Smooth muscle cell (in vitro differentiated cells): ENCODE data around the gene ONECUT2. TPM values are rescaled to one million over a fixed set of nuclear protein-coding genes. Genes with fewer than 3 reads are reported as not detected.

Experiments used
- DNase-seq: peaks from one replicate; lab custom pipeline; 2025; ENCODE audit not compliant: unreplicated experiment; lab: John Stamatoyannopoulos, UW
- H2AFZ ChIP-seq: fragments of 200-600 bp; sonication (generic); 2 replicates; pipeline ENCODE4 v1.6.0; 2016; ENCODE audit warnings: antibody characterized with exemption, low read depth, mild to moderate bottlenecking
- H3F3A ChIP-seq: fragments of 200-600 bp; sonication (generic); 2 replicates; pipeline ENCODE4 v1.6.0; 2017; ENCODE audit warnings: antibody characterized with exemption, low read depth
- H3K27ac ChIP-seq: fragments of 200-600 bp; sonication (generic); 2 replicates; pipeline ENCODE4 v1.5.1; 2016; ENCODE audit warnings: low read depth, mild to moderate bottlenecking
- H3K27me3 ChIP-seq: fragments of 200-600 bp; sonication (generic); 2 replicates; pipeline ENCODE4 v1.6.1; 2016; ENCODE audit warnings: low read depth, mild to moderate bottlenecking
- H3K36me3 ChIP-seq: fragments of 200-600 bp; sonication (generic); 2 replicates; pipeline ENCODE4 v1.5.1; 2016; ENCODE audit warnings: low read depth
- H3K4me1 ChIP-seq: fragments of 200-600 bp; sonication (generic); 2 replicates; pipeline ENCODE4 v1.5.1; 2016; ENCODE audit warnings: low read depth
- H3K4me2 ChIP-seq: fragments of 200-600 bp; sonication (generic); 2 replicates; pipeline ENCODE4 v1.6.0; 2016; ENCODE audit warnings: mild to moderate bottlenecking
- H3K4me3 ChIP-seq: fragments of 200-600 bp; sonication (generic); 2 replicates; pipeline ENCODE4 v1.5.1; 2016; ENCODE audit warnings: mild to moderate bottlenecking
- H3K79me2 ChIP-seq: fragments of 200-600 bp; sonication (generic); 2 replicates; pipeline ENCODE4 v1.6.0; 2016; ENCODE audit warnings: low read depth, mild to moderate bottlenecking
- H3K9ac ChIP-seq: fragments of 200-600 bp; sonication (generic); 2 replicates; pipeline ENCODE4 v1.6.0; 2016; ENCODE audit warnings: low read depth
- H3K9me3 ChIP-seq: fragments of 200-600 bp; sonication (generic); replicated peaks from 2 replicates; pipeline ENCODE4 v1.5.1; 2016; ENCODE audit warnings: low read depth
- H4K20me1 ChIP-seq: fragments of 200-600 bp; sonication (generic); 2 replicates; pipeline ENCODE4 v1.6.0; 2016; ENCODE audit warnings: low read depth
- WGBS: methylation state at CpG from one replicate; pipeline ENCODE4 v1.1.7; 2016; ENCODE audit warnings: low lambda C conversion rate; 5-methylcytosine and 5-hydroxymethylcytosine counted together
- polyA plus RNA-seq: library from polyadenylated mRNA; unstranded; fragments of >200 nt; fragmentation: Nextera tagmentation; extraction: Ambion mirVana; gene quantifications from 2 replicates; pipeline ENCODE4 v1.2.1, GENCODE V29; 2016
- total RNA-seq: library from RNA; depleted of rRNA; stranded (reverse); fragments of >200 nt; gene quantifications from 2 replicates; pipeline ENCODE4 v1.2.3, GENCODE V29; 2014
- TF ChIP-seq, protein P1 (sequence below): fragments of 200-600 bp; sonication (generic); IDR thresholded peaks from 2 replicates; pipeline ENCODE4 v1.5.1; 2017; ENCODE audit warnings: borderline replicate concordance, mild to moderate bottlenecking, antibody characterized with exemption; ENCODE audit not compliant: insufficient read depth, poor library complexity, severe bottlenecking

ONECUT2 gene
- total and polyA plus RNA-seq, 2 experiments from 2014 or later: 0.04 TPM; not detected in 1

DNA sequence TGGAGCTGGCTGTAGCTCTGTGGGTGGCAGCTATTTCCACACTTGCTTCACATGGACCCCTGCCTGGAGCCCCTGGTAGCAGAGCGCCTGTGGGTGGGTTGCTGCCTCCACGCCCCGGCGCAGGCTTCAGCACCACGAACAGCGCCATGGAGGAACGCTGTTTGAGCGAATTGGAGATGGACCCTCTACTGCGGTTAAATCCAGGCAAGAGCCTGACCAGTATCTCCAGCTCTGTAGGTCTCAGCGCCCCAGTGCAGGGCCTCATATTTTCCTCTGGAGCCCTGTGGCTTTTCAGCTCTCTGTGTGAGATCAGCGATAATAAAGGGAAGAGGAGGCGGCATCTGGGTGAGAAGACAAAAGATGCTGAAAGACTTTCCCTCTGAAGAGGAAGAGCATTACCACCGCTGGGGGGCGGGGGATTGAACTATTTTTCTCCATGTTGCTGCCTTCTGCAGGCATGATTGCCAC, 12.0 kb downstream of the ONECUT2 start:
- DNase-seq: peak; percentile 16

DNA sequence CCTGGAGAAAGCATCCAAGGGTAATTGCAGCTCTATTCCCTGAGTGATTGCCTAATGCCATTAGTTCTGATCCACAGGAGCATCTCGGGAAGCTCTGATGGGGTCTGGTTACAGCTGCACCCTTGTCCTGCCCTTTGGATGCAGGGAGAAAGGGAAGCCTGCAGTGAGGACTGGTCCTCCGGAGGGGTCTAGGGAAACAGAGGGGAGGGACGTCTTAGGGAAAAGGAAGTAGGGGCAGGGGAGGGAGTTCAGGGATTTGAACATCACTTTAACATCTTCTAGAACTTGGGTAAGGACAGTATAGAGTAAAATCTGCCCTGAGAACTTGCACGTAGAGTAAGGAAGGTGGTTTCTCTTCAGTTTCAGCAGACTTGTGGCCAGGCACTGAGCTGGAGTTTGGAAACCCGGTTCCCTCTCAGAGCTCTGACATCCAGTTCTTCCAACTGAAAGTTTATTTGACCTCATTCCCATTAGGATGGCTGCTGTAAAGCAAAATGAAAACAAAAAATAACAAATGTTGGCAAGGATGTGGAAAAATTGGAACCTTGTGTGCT, 20.5 kb downstream of the ONECUT2 start:
- Histone ChIP-seq H2AFZ (no peak overlapping the region), H3K79me2 (no peaks in the 10 kb centered on the region), H3K27me3 (peaks cover 7% of the 10 kb centered on the region), H3K9me3 (no peaks in the 10 kb centered on the region), H3K4me3 (no peak overlapping the region), H3K9ac (no peak overlapping the region), H4K20me1 (no peaks in the 10 kb centered on the region), H3K27ac (no peak overlapping the region), H3K4me2 (no peak overlapping the region), H3F3A (no peaks in the 10 kb centered on the region), H3K36me3 (no peaks in the 10 kb centered on the region), H3K4me1 (no peaks in the 10 kb centered on the region)
- WGBS: 72% methylated on average over 5 of the region's 5 CpGs
- no peak for DNase-seq
- TF ChIP-seq, protein P1, sequence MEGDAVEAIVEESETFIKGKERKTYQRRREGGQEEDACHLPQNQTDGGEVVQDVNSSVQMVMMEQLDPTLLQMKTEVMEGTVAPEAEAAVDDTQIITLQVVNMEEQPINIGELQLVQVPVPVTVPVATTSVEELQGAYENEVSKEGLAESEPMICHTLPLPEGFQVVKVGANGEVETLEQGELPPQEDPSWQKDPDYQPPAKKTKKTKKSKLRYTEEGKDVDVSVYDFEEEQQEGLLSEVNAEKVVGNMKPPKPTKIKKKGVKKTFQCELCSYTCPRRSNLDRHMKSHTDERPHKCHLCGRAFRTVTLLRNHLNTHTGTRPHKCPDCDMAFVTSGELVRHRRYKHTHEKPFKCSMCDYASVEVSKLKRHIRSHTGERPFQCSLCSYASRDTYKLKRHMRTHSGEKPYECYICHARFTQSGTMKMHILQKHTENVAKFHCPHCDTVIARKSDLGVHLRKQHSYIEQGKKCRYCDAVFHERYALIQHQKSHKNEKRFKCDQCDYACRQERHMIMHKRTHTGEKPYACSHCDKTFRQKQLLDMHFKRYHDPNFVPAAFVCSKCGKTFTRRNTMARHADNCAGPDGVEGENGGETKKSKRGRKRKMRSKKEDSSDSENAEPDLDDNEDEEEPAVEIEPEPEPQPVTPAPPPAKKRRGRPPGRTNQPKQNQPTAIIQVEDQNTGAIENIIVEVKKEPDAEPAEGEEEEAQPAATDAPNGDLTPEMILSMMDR: no peak

More for the DNA sequence above, 12.0 kb downstream of the ONECUT2 start:
- H3K27ac ChIP-seq: no peak overlapping the region
- H3K79me2 ChIP-seq: no peaks in the 10 kb centered on the region
- H2AFZ ChIP-seq: no peak overlapping the region
- H3K4me1 ChIP-seq: peaks cover 11% of the 10 kb centered on the region
- no peak overlapping the region for H3K4me2 ChIP-seq
- H3K36me3 ChIP-seq: no peaks in the 10 kb centered on the region
- WGBS: 4% methylated on average over 14 of the region's 14 CpGs
- peaks cover 61% of the 10 kb centered on the region for H3K27me3 ChIP-seq
- no peaks in the 10 kb centered on the region for H3K9me3 ChIP-seq
- no peak overlapping the region for H3K9ac ChIP-seq
- no peak overlapping the region for H3K4me3 ChIP-seq
- H3F3A ChIP-seq: no peaks in the 10 kb centered on the region
- TF ChIP-seq, protein P1: no peak
- no peaks in the 10 kb centered on the region for H4K20me1 ChIP-seq

DNA sequence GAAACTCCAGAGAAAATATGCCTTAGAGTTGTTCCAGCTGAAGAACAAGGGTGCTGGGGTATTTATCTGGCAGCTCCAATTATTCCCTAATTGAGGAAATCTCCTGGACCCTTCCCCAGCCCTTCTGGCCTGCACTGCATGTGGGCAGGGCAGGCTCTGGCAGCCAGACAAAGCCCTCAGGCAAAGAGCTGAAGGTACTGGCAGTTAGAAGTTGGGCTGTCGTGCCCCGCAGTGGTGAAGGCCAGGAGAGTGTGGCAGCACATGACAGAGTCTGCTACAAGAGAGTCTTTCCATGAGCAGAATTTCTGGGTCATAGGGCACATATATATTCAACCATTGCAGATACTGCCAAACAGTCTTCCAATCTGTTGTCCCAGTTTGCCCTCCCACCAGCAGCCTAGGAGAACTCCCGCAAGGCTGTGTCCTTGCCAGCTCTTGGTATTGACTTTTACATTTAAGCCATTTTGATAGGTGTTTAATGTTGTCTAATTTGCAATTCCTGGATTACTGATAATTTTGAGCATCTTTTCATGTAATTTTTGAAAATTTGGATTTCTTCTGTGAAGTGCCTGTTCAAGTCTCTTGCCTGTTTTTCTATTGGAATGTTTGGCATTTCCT, 26.6 kb downstream of the ONECUT2 start:
- Histone ChIP-seq H3K79me2 (no peaks in the 10 kb centered on the region), H2AFZ (no peak overlapping the region), H3K4me1 (no peaks in the 10 kb centered on the region), H3K4me2 (no peak overlapping the region), H3K4me3 (no peak overlapping the region), H3K27me3 (peaks cover 7% of the 10 kb centered on the region), H3K36me3 (no peaks in the 10 kb centered on the region), H4K20me1 (no peaks in the 10 kb centered on the region), H3F3A (no peaks in the 10 kb centered on the region), H3K9me3 (no peaks in the 10 kb centered on the region), H3K27ac (no peak overlapping the region), H3K9ac (no peak overlapping the region)
- DNase-seq: no peak
- 87% methylated on average over 3 of the region's 3 CpGs for WGBS
- TF ChIP-seq, protein P1: no peak

- H3K9me3 ChIP-seq: no peaks in the 10 kb centered on the region
- DNase-seq: no peak
- H3F3A ChIP-seq: no peaks in the 10 kb centered on the region
- no peaks in the 10 kb centered on the region for H3K27me3 ChIP-seq
- no peak overlapping the region for H3K9ac ChIP-seq
- H3K27ac ChIP-seq: no peak overlapping the region
- H3K4me3 ChIP-seq: no peak overlapping the region
- H3K36me3 ChIP-seq: no peaks in the 10 kb centered on the region
- H3K79me2 ChIP-seq: no peaks in the 10 kb centered on the region
- no peaks in the 10 kb centered on the region for H3K4me1 ChIP-seq
- H3K4me2 ChIP-seq: no peak overlapping the region
- H2AFZ ChIP-seq: no peak overlapping the region
- whole genome bisulfite sequencing: 73% methylated on average over 2 of the region's 2 CpGs
- TF ChIP-seq, protein P1: no peak
- no peaks in the 10 kb centered on the region for H4K20me1 ChIP-seq
These were observed 31.1 kb downstream of the ONECUT2 start for GRCh38 chr18:57466307-57466706.
